A549 (cell line): Measurements from ENCODE around the gene ATP9A. TPM values are rescaled to one million over a fixed set of nuclear protein-coding genes. Genes with fewer than 3 reads are reported as not detected.
A peak's percentile ranks its signal among the peaks of the same experiment; 100 is the strongest.

Experiments used
- CBX8 ChIP-seq: fragments of 200-600 bp; sonication (generic); IDR thresholded peaks from 2 replicates; pipeline ENCODE4 v1.6.1; 2016
- CEBPB ChIP-seq, 2 experiments: fragments of >200 bp in 1 of 2; sonication (Bioruptor Twin) in 1 of 2; formaldehyde crosslinking in 1 of 2; IDR thresholded peaks; 2 replicates each; pipeline ENCODE4 v1.6.1; 2012 to 2016
- EHF ChIP-seq: fragments of 250-450 bp; sonication (Bioruptor Pico); IDR thresholded peaks from 2 replicates; pipeline ENCODE4 v1.5.0; 2020; ENCODE audit warnings: mild to moderate bottlenecking
- EHMT2 ChIP-seq: fragments of 200-600 bp; sonication (generic); IDR thresholded peaks from 2 replicates; pipeline ENCODE4 v1.6.1; 2016; ENCODE audit warnings: antibody characterized with exemption, low read depth, mild to moderate bottlenecking, moderate library complexity
- FOSL2 ChIP-seq, 2 experiments: fragments of 450-650 bp in 1 of 2; fragments of >200 bp in 1 of 2; sonication (Bioruptor Twin) in 1 of 2; formaldehyde crosslinking; IDR thresholded peaks; 2 replicates each; pipeline versions ENCODE4 v1.5.0 to v1.6.1; 2016 to 2020; ENCODE audit warnings: mild to moderate bottlenecking in 1 of 2, moderate library complexity in 1 of 2
- FOXS1 ChIP-seq: fragments of 250-450 bp; sonication (Bioruptor Pico); IDR thresholded peaks from 2 replicates; pipeline ENCODE4 v1.5.0; 2020; ENCODE audit warnings: mild to moderate bottlenecking, moderate library complexity
- HDAC2 ChIP-seq: fragments of 200-600 bp; sonication (generic); IDR thresholded peaks from 2 replicates; pipeline ENCODE4 v1.6.1; 2016
- HEYL ChIP-seq: fragments of 250-450 bp; sonication (Bioruptor Pico); IDR thresholded peaks from 2 replicates; pipeline ENCODE4 v1.8.0; 2021; ENCODE audit warnings: mild to moderate bottlenecking, moderate library complexity
- HMGXB4 ChIP-seq: fragments of 250-450 bp; sonication (Bioruptor Pico); IDR thresholded peaks from 2 replicates; pipeline ENCODE4 v1.5.0; 2021; ENCODE audit warnings: mild to moderate bottlenecking, moderate library complexity, borderline replicate concordance
- HOXA7 ChIP-seq: fragments of 250-450 bp; sonication (Bioruptor Pico); IDR thresholded peaks from 2 replicates; pipeline ENCODE4 v1.5.0; 2020; ENCODE audit warnings: mild to moderate bottlenecking, moderate library complexity
- HOXB13 ChIP-seq: fragments of 250-450 bp; sonication (Bioruptor Pico); IDR thresholded peaks from 2 replicates; pipeline ENCODE4 v1.5.0; 2020; ENCODE audit warnings: low read depth, mild to moderate bottlenecking, moderate library complexity
- JUNB ChIP-seq: fragments of >200 bp; sonication (Bioruptor Twin); formaldehyde crosslinking; IDR thresholded peaks from 2 replicates; pipeline ENCODE4 v1.6.1; 2016
- KDM1A ChIP-seq: fragments of 200-600 bp; sonication (generic); IDR thresholded peaks from 2 replicates; pipeline ENCODE4 v1.6.1; 2016; ENCODE audit warnings: low read depth, mild to moderate bottlenecking
- KDM5A ChIP-seq: fragments of 200-600 bp; sonication (generic); IDR thresholded peaks from 2 replicates; pipeline ENCODE4 v1.6.1; 2016; ENCODE audit warnings: antibody characterized with exemption, mild to moderate bottlenecking
- MAFK ChIP-seq: fragments of 450-650 bp; IDR thresholded peaks from 2 replicates; pipeline ENCODE4 v1.6.1; 2014; ENCODE audit not compliant: partially characterized antibody
- MAZ ChIP-seq: fragments of 150-350 bp; IDR thresholded peaks from 2 replicates; pipeline ENCODE4 v1.6.1; 2014; ENCODE audit warnings: antibody characterized with exemption, low read depth, low read length, borderline replicate concordance
- NPAS2 ChIP-seq: fragments of 250-450 bp; sonication (Bioruptor Pico); IDR thresholded peaks from 2 replicates; pipeline ENCODE4 v1.8.0; 2022; ENCODE audit warnings: mild to moderate bottlenecking, moderate library complexity, borderline replicate concordance
- NR3C1 ChIP-seq: fragments of >200 bp; sonication (Bioruptor Twin); formaldehyde crosslinking; IDR thresholded peaks from 3 replicates; pipeline ENCODE4 v1.6.1; 2017
- PHF8 ChIP-seq: fragments of 200-600 bp; sonication (generic); IDR thresholded peaks from 2 replicates; pipeline ENCODE4 v1.6.1; 2016; ENCODE audit warnings: low read depth, mild to moderate bottlenecking, antibody characterized with exemption, moderate library complexity, borderline replicate concordance
- RAD21 ChIP-seq, 2 experiments: fragments of >200 bp in 1 of 2; sonication (Bioruptor Twin) in 1 of 2; formaldehyde crosslinking in 1 of 2; IDR thresholded peaks in 1 of 2; conservative IDR thresholded peaks in 1 of 2; 2 replicates in 1 of 2; 3 replicates in 1 of 2; pipeline ENCODE4 v1.6.1; 2012 to 2018; ENCODE audit warnings: inconsistent platforms in 1 of 2
- RARB ChIP-seq: fragments of 250-450 bp; sonication (Bioruptor Pico); IDR thresholded peaks from 2 replicates; pipeline ENCODE4 v1.8.0; 2021; ENCODE audit warnings: mild to moderate bottlenecking, moderate library complexity
- RCOR1 ChIP-seq: fragments of 150-350 bp; IDR thresholded peaks from 2 replicates; pipeline ENCODE4 v1.6.1; 2014; ENCODE audit warnings: antibody characterized with exemption, low read length, low read depth
- ZC3H11A ChIP-seq: fragments of 450-650 bp; IDR thresholded peaks from 2 replicates; pipeline ENCODE4 v1.6.1; 2014; ENCODE audit warnings: antibody characterized with exemption, mild to moderate bottlenecking
- ZFP36 ChIP-seq: fragments of 450-650 bp; IDR thresholded peaks from 2 replicates; pipeline ENCODE4 v1.6.1; 2014; ENCODE audit warnings: borderline replicate concordance; ENCODE audit not compliant: partially characterized antibody
- ZNF302 ChIP-seq: fragments of 250-450 bp; sonication (Bioruptor Pico); IDR thresholded peaks from 2 replicates; pipeline ENCODE4 v1.9.0; 2021; ENCODE audit warnings: inconsistent platforms, mild to moderate bottlenecking, moderate library complexity
- polyA plus RNA-seq, 4 experiments: library from polyadenylated mRNA; depleted of rRNA in 3 of 4; stranded (reverse); fragments of >200 nt; fragmentation: RNase III in 1 of 4; extraction: RNeasy Plus Mini Kit Qiagen cat#74134 plus additional on column Dnase treatment in 1 of 4; gene quantifications; 2 replicates in 3 of 4; 3 replicates in 1 of 4; pipeline ENCODE4 v1.2.3, GENCODE V29; 2011 to 2017
- TF ChIP-seq, protein P1 (sequence below): IDR thresholded peaks from 2 replicates; pipeline ENCODE4 v1.6.1; 2012
- TF ChIP-seq, protein P2 (sequence below): fragments of 450-650 bp; IDR thresholded peaks from 2 replicates; pipeline ENCODE4 v1.6.1; 2014; ENCODE audit warnings: antibody characterized with exemption
- TF ChIP-seq, protein P3 (sequence below): IDR thresholded peaks from 2 replicates; pipeline ENCODE4 v1.6.1; 2012
- TF ChIP-seq, protein P4 (sequence below): IDR thresholded peaks from 2 replicates; pipeline ENCODE4 v1.6.1; 2012; ENCODE audit warnings: low read depth, borderline replicate concordance
- TF ChIP-seq, protein P5 (sequence below): fragments of 200-600 bp; sonication (generic); IDR thresholded peaks from 2 replicates; pipeline ENCODE4 v1.6.1; 2016; ENCODE audit warnings: antibody characterized with exemption, mild to moderate bottlenecking, moderate library complexity
- TF ChIP-seq, protein P6 (sequence below): fragments of >200 bp; sonication (Bioruptor Twin); formaldehyde crosslinking; IDR thresholded peaks from 2 replicates; pipeline ENCODE4 v1.6.1; 2016
- TF ChIP-seq, protein P7 (sequence below): fragments of >200 bp; sonication (Bioruptor Twin); formaldehyde crosslinking; IDR thresholded peaks from 3 replicates; pipeline ENCODE4 v1.6.1; 2016

Gene ATP9A
- polyA plus RNA-seq, 2 of the 4 experiments (the other 2 are of a cell fraction) = 9.9 to 23.6 TPM

- TF ChIP-seq PHF8 = peak; percentile 56; the same call in 1 of the 2 replicates
- TF ChIP-seq, protein P1, sequence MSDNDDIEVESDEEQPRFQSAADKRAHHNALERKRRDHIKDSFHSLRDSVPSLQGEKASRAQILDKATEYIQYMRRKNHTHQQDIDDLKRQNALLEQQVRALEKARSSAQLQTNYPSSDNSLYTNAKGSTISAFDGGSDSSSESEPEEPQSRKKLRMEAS = peak; percentile 80; the same call in 1 of the 2 replicates
- TF ChIP-seq CBX8 = no peak
- no peak for TF ChIP-seq MAFK
- TF ChIP-seq, protein P2, sequence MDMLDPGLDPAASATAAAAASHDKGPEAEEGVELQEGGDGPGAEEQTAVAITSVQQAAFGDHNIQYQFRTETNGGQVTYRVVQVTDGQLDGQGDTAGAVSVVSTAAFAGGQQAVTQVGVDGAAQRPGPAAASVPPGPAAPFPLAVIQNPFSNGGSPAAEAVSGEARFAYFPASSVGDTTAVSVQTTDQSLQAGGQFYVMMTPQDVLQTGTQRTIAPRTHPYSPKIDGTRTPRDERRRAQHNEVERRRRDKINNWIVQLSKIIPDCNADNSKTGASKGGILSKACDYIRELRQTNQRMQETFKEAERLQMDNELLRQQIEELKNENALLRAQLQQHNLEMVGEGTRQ = no peak
- no peak for TF ChIP-seq RCOR1
- no peak for TF ChIP-seq HOXB13 (CRISPR knock-in tag)
- 0 out of 2 replicates have a peak, but pooled peaks have one; percentile 25 for TF ChIP-seq HMGXB4 (CRISPR knock-in tag)
- no peak for TF ChIP-seq ZC3H11A
- TF ChIP-seq EHF = no peak
- TF ChIP-seq RAD21 (conservative IDR thresholded peaks at IDR 0.05 in 1 of 2, IDR thresholded peaks at IDR 0.05 in 1 of 2) = peak; percentile 39 to 71; a peak in 4 of 5 replicates
- TF ChIP-seq JUNB = no peak
- no peak for TF ChIP-seq HOXA7
- TF ChIP-seq HEYL = no peak
- TF ChIP-seq FOXS1 = no peak
- TF ChIP-seq ZFP36 = no peak
- no peak for TF ChIP-seq EHMT2
- no peak for TF ChIP-seq NR3C1
- no peak; the same call in 1 of the 2 replicates for TF ChIP-seq HDAC2
- TF ChIP-seq NPAS2 = no peak
- TF ChIP-seq KDM1A = no peak
- TF ChIP-seq RARB (CRISPR knock-in tag) = no peak
- TF ChIP-seq, protein P3, sequence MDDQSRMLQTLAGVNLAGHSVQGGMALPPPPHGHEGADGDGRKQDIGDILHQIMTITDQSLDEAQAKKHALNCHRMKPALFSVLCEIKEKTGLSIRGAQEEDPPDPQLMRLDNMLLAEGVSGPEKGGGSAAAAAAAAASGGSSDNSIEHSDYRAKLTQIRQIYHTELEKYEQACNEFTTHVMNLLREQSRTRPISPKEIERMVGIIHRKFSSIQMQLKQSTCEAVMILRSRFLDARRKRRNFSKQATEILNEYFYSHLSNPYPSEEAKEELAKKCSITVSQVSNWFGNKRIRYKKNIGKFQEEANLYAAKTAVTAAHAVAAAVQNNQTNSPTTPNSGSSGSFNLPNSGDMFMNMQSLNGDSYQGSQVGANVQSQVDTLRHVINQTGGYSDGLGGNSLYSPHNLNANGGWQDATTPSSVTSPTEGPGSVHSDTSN = 0 out of 2 replicates have a peak, but pooled peaks have one; percentile 35
- TF ChIP-seq ZNF302 (CRISPR knock-in tag) = no peak
- TF ChIP-seq, protein P4, sequence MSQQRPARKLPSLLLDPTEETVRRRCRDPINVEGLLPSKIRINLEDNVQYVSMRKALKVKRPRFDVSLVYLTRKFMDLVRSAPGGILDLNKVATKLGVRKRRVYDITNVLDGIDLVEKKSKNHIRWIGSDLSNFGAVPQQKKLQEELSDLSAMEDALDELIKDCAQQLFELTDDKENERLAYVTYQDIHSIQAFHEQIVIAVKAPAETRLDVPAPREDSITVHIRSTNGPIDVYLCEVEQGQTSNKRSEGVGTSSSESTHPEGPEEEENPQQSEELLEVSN = peak; percentile 81; the same call in 1 of the 2 replicates
- no peak for TF ChIP-seq FOSL2 (IDR thresholded peaks at IDR 0.05)
- TF ChIP-seq FOSL2 (CRISPR knock-in tag; IDR thresholded peaks at IDR 0.05) = no peak; the same call in 1 of the 2 replicates
- TF ChIP-seq CEBPB (IDR thresholded peaks at IDR 0.05) = no peak
- TF ChIP-seq KDM5A = no peak
- TF ChIP-seq, protein P5, sequence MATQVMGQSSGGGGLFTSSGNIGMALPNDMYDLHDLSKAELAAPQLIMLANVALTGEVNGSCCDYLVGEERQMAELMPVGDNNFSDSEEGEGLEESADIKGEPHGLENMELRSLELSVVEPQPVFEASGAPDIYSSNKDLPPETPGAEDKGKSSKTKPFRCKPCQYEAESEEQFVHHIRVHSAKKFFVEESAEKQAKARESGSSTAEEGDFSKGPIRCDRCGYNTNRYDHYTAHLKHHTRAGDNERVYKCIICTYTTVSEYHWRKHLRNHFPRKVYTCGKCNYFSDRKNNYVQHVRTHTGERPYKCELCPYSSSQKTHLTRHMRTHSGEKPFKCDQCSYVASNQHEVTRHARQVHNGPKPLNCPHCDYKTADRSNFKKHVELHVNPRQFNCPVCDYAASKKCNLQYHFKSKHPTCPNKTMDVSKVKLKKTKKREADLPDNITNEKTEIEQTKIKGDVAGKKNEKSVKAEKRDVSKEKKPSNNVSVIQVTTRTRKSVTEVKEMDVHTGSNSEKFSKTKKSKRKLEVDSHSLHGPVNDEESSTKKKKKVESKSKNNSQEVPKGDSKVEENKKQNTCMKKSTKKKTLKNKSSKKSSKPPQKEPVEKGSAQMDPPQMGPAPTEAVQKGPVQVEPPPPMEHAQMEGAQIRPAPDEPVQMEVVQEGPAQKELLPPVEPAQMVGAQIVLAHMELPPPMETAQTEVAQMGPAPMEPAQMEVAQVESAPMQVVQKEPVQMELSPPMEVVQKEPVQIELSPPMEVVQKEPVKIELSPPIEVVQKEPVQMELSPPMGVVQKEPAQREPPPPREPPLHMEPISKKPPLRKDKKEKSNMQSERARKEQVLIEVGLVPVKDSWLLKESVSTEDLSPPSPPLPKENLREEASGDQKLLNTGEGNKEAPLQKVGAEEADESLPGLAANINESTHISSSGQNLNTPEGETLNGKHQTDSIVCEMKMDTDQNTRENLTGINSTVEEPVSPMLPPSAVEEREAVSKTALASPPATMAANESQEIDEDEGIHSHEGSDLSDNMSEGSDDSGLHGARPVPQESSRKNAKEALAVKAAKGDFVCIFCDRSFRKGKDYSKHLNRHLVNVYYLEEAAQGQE = no peak; the same call in 1 of the 2 replicates
- TF ChIP-seq, protein P6, sequence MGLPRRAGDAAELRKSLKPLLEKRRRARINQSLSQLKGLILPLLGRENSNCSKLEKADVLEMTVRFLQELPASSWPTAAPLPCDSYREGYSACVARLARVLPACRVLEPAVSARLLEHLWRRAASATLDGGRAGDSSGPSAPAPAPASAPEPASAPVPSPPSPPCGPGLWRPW = no peak
- TF ChIP-seq MAZ = no peak
- TF ChIP-seq, protein P7, sequence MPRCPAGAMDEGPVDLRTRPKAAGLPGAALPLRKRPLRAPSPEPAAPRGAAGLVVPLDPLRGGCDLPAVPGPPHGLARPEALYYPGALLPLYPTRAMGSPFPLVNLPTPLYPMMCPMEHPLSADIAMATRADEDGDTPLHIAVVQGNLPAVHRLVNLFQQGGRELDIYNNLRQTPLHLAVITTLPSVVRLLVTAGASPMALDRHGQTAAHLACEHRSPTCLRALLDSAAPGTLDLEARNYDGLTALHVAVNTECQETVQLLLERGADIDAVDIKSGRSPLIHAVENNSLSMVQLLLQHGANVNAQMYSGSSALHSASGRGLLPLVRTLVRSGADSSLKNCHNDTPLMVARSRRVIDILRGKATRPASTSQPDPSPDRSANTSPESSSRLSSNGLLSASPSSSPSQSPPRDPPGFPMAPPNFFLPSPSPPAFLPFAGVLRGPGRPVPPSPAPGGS = no peak
These were observed 205.6 kb downstream of the ATP9A start (continued) for GRCh38 chr20:51562332-51563173.
